Nephron progenitor cell (in vitro differentiated cells): Measurements from ENCODE around the gene SLC34A2.

Source experiments
- DNase-seq: peaks from one replicate; pipeline ENCODE4 v3.0.0; 2021
- H3K27ac Mint-ChIP-seq: 2 replicates; pipeline ENCODE4 v1.8.0; 2021; ENCODE audit warnings: mild to moderate bottlenecking, moderate library complexity, mixed read lengths
- H3K27me3 Mint-ChIP-seq: 2 replicates; pipeline ENCODE4 v1.8.0; 2021; ENCODE audit warnings: mild to moderate bottlenecking, low read depth, mixed read lengths; ENCODE audit not compliant: poor library complexity
- H3K36me3 Mint-ChIP-seq: 2 replicates; pipeline ENCODE4 v1.8.0; 2021; ENCODE audit warnings: low read depth, mixed read lengths
- H3K4me1 Mint-ChIP-seq: 2 replicates; pipeline ENCODE4 v1.8.0; 2021; ENCODE audit warnings: mixed read lengths
- H3K4me3 Mint-ChIP-seq: 2 replicates; pipeline ENCODE4 v1.8.0; 2021; ENCODE audit warnings: mild to moderate bottlenecking, moderate library complexity, mixed read lengths
- H3K9me3 Mint-ChIP-seq: 2 replicates; pipeline ENCODE4 v1.8.0; 2021; ENCODE audit warnings: mild to moderate bottlenecking, moderate library complexity, mixed read lengths
- CTCF ChIP-seq: fragments of 200-600 bp; sonication (generic); IDR thresholded peaks from 2 replicates; pipeline ENCODE4 v1.5.0; 2021; ENCODE audit warnings: antibody characterized with exemption

SLC34A2 gene

DNA sequence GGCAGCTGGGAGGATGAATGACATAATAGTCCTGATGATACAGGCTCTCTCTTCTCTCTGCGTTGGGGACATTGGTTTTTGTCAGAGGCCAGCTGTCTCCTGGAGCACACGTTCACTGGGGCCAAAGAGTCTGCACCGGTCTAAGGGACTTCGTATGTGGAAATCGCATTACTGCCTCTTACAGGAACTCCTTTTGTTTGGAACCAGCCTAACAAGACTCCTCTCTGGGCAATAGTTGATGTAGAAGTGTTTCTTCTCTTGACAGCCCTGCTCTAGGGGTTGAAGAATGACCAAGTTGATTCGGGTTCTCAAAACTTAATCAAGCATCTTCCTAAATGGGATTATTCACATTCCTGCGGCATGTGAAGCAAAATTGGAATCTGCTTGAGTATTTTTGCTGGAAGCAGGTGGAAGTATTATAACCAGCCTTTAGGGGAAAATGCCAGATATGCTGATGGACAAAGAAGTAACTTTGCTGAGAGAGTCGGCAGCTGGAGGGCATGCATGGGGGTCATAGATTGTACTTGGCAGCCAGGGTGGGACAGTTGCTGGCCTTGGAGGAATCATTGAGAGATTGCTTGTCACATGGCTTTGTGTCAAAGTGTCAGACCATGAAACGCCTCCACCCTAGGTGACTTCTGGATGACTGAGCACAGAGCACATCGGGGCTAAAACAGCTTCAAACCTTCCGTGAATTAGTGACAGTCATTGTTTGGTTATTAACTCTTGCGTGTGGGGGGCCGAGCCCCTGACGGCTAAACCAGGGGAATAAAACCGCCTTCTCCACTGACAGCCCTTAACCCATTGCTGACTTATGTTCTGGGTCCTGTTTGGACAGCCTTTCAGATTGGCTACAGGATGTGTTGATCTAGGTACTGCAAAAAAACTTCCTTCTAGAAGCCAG lies 34.4 kb upstream of the SLC34A2 start:
- peak; percentile 23 for DNase-seq
- Mint-ChIP-seq H3K27me3 (peaks cover 13% of the 10 kb centered on the region), H3K27ac (peak overlapping the region; percentile 2), H3K4me1 (peaks cover 34% of the 10 kb centered on the region), H3K9me3 (peaks cover 7% of the 10 kb centered on the region), H3K36me3 (no peaks in the 10 kb centered on the region), H3K4me3 (no peak overlapping the region)
- no peak for TF ChIP-seq CTCF

DNA sequence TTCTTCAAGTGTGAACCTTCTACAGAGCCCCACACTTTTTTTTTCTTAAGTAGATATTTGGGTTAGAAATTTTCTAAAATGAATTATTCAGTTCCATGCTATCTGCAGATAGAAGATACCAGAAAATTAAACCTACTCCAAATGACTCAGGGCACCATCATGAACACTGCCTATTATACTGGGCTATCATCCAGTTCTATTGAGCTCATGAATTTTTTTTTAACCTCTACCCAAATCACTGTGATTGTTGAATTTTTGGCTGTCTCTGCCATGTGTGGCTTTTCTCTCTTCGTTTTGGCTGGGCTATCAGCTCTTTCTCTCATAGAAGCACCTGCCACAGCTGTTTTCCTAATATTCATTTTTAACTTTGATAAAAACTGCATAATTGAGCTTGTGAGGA lies 31.0 kb upstream of the SLC34A2 start:
- Mint-ChIP-seq H3K4me1 (peaks cover 34% of the 10 kb centered on the region), H3K36me3 (no peaks in the 10 kb centered on the region), H3K27ac (no peak overlapping the region), H3K27me3 (peaks cover 16% of the 10 kb centered on the region), H3K4me3 (no peak overlapping the region), H3K9me3 (no peaks in the 10 kb centered on the region)
- TF ChIP-seq CTCF, result no peak
- no peak for DNase-seq

DNA sequence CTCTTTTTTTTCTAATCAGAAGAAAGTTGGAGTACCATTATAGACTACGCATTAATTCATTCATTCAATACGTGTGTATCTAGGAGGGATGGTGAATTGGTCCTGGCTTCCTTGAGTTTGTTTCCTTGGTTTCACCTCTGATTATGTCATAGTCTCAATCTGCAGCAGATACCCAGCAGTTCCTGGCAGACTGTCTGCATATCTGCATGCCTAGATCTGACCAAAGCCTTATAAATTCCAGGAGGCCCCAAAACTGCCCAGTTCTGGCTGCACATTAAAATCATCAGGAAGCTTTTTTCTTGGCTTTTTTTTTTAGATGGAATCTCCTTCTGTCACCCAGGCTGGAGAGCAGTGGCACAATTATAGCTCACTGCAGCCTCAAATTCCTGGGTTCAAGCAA lies 27.2 kb upstream of the SLC34A2 start:
- H3K27ac Mint-ChIP-seq, result no peak overlapping the region
- DNase-seq, result no peak
- TF ChIP-seq CTCF, result no peak
- no peaks in the 10 kb centered on the region for H3K36me3 Mint-ChIP-seq
- no peak overlapping the region for H3K4me3 Mint-ChIP-seq
- peaks cover 10% of the 10 kb centered on the region for H3K27me3 Mint-ChIP-seq
- peaks cover 3% of the 10 kb centered on the region for H3K9me3 Mint-ChIP-seq
- peaks cover 13% of the 10 kb centered on the region for H3K4me1 Mint-ChIP-seq

- Mint-ChIP-seq H3K36me3 (no peaks in the 10 kb centered on the region), H3K4me1 (no peaks in the 10 kb centered on the region), H3K27me3 (peaks cover 3% of the 10 kb centered on the region), H3K27ac (no peak overlapping the region), H3K4me3 (no peak overlapping the region), H3K9me3 (peaks cover 10% of the 10 kb centered on the region)
- no peak for TF ChIP-seq CTCF
- DNase-seq, result no peak
Observed at GRCh38 chr4:25632135-25632534, 23.5 kb upstream of the SLC34A2 start.

DNA sequence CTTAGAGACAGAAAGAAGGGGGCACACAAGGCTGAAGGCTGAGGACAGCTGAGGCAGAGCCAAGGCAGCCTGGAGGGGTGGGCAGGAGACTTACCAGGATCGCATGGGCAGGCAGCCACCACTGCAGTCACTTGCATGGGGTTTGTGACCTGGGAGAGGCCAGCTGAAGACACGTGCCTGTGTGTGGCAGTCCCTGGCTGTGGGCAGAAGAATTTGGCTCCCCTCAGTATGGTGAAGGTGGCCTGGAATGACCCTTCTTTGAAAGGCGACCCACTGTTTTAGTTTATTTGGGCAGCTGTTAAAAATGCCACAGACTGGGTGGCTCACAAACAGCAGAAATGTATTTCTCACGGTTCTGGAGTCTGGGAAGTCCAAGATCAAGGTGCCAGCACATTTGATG lies 22.1 kb upstream of the SLC34A2 start:
- no peaks in the 10 kb centered on the region for H3K36me3 Mint-ChIP-seq
- no peak for DNase-seq
- no peaks in the 10 kb centered on the region for H3K4me1 Mint-ChIP-seq
- peaks cover 10% of the 10 kb centered on the region for H3K9me3 Mint-ChIP-seq
- no peak overlapping the region for H3K27ac Mint-ChIP-seq
- H3K27me3 Mint-ChIP-seq, result peaks cover 5% of the 10 kb centered on the region
- H3K4me3 Mint-ChIP-seq, result no peak overlapping the region
- no peak for TF ChIP-seq CTCF

DNA sequence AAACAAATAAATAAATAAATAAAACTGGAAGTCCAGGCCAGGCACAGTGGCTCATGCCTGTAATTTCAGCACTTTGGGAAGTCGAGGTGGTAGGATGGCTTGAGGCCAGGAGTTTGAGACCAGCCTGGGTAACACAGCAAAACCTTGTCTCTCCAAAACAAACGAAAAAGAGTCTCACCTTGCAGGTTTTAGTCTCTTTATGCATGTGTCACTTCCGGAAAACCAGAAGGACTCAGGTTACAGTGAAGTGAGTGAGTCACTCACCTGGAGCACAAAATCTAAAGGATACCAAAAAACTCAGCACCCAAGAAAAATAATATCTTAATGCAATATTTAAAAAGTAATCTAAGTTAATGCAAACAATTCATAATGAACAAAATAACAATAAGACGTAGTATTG lies 20.1 kb upstream of the SLC34A2 start:
- H3K27me3 Mint-ChIP-seq, result peaks cover 5% of the 10 kb centered on the region
- H3K36me3 Mint-ChIP-seq, result no peaks in the 10 kb centered on the region
- peaks cover 10% of the 10 kb centered on the region for H3K9me3 Mint-ChIP-seq
- no peak for TF ChIP-seq CTCF
- no peak for DNase-seq
- no peaks in the 10 kb centered on the region for H3K4me1 Mint-ChIP-seq
- no peak overlapping the region for H3K4me3 Mint-ChIP-seq
- H3K27ac Mint-ChIP-seq, result no peak overlapping the region
